ENCODE data around the gene PHF10.

The PHF10 gene

GRCh38 chr6:169685860-169686259 lies 38.4 kb downstream of the PHF10 start:
- no peaks in the 10 kb centered on the region for H3K4me1 ChIP-seq (ENCODE audit: control insufficient read depth in 1 of 2, insufficient read depth in 1 of 2, low read depth in 1 of 2, low read length in 1 of 2)
- H3K9me3 ChIP-seq: no peaks in the 10 kb centered on the region
- H3K4me3 ChIP-seq (ENCODE audit: low read depth in 1 of 2, low read length in 1 of 2): no peak overlapping the region
- no peak for TF ChIP-seq CTCF (IDR thresholded peaks at IDR 0.05)
- no peaks in the 10 kb centered on the region for H3K27me3 ChIP-seq
- H3K27ac ChIP-seq: no peak overlapping the region
- H3K36me3 ChIP-seq: no peaks in the 10 kb centered on the region

- Histone ChIP-seq H3K4me3 (ENCODE audit: low read depth in 1 of 2, low read length in 1 of 2) (no peak overlapping the region), H3K36me3 (no peaks in the 10 kb centered on the region), H3K4me1 (ENCODE audit: control insufficient read depth in 1 of 2, insufficient read depth in 1 of 2, low read depth in 1 of 2, low read length in 1 of 2) (no peaks in the 10 kb centered on the region), H3K27me3 (no peaks in the 10 kb centered on the region), H3K27ac (no peak overlapping the region), H3K9me3 (no peaks in the 10 kb centered on the region)
- no peak for TF ChIP-seq CTCF (IDR thresholded peaks at IDR 0.05)
These were observed 40.2 kb downstream of the PHF10 start for GRCh38 chr6:169684056-169684455.

GRCh38 chr6:169678342-169678741 lies 46.0 kb downstream of the PHF10 start:
- Histone ChIP-seq H3K27ac (no peak overlapping the region), H3K27me3 (no peaks in the 10 kb centered on the region), H3K4me3 (ENCODE audit: low read depth in 1 of 2, low read length in 1 of 2) (no peak overlapping the region), H3K4me1 (ENCODE audit: control insufficient read depth in 1 of 2, insufficient read depth in 1 of 2, low read depth in 1 of 2, low read length in 1 of 2) (no peaks in the 10 kb centered on the region), H3K9me3 (no peaks in the 10 kb centered on the region), H3K36me3 (no peaks in the 10 kb centered on the region)
- TF ChIP-seq CTCF (IDR thresholded peaks at IDR 0.05): no peak

GRCh38 chr6:169677096-169677495 lies 47.2 kb downstream of the PHF10 start:
- TF ChIP-seq CTCF (IDR thresholded peaks at IDR 0.05): no peak
- H3K27me3 ChIP-seq: no peaks in the 10 kb centered on the region
- no peaks in the 10 kb centered on the region for H3K4me1 ChIP-seq (ENCODE audit: control insufficient read depth in 1 of 2, insufficient read depth in 1 of 2, low read depth in 1 of 2, low read length in 1 of 2)
- H3K27ac ChIP-seq: no peak overlapping the region
- H3K9me3 ChIP-seq: no peaks in the 10 kb centered on the region
- H3K36me3 ChIP-seq: no peaks in the 10 kb centered on the region
- H3K4me3 ChIP-seq (ENCODE audit: low read depth in 1 of 2, low read length in 1 of 2): no peak overlapping the region

- H3K9me3 ChIP-seq: no peaks in the 10 kb centered on the region
- no peak for TF ChIP-seq CTCF (IDR thresholded peaks at IDR 0.05)
- H3K36me3 ChIP-seq: peaks cover 5% of the 10 kb centered on the region
- no peaks in the 10 kb centered on the region for H3K27me3 ChIP-seq
- H3K4me1 ChIP-seq (ENCODE audit: control insufficient read depth in 1 of 2, insufficient read depth in 1 of 2, low read depth in 1 of 2, low read length in 1 of 2): no peaks in the 10 kb centered on the region
- no peak overlapping the region for H3K4me3 ChIP-seq (ENCODE audit: low read depth in 1 of 2, low read length in 1 of 2)
- no peak overlapping the region for H3K27ac ChIP-seq
These were observed 49.3 kb downstream of the PHF10 start for GRCh38 chr6:169675011-169675410.

- H3K9me3 ChIP-seq: no peaks in the 10 kb centered on the region
- no peaks in the 10 kb centered on the region for H3K27me3 ChIP-seq
- H3K27ac ChIP-seq: no peak overlapping the region
- H3K4me1 ChIP-seq (ENCODE audit: control insufficient read depth in 1 of 2, insufficient read depth in 1 of 2, low read depth in 1 of 2, low read length in 1 of 2): no peaks in the 10 kb centered on the region
- peaks cover 13% of the 10 kb centered on the region for H3K36me3 ChIP-seq
- no peak overlapping the region for H3K4me3 ChIP-seq (ENCODE audit: low read depth in 1 of 2, low read length in 1 of 2)
- no peak for TF ChIP-seq CTCF (IDR thresholded peaks at IDR 0.05)
These were observed 52.7 kb downstream of the PHF10 start for GRCh38 chr6:169671563-169671962.

Data from neutrophil (primary cell).